Activated CD4-positive, alpha-beta T cell treated with anti-CD3 and anti-CD28 coated beads, Interleukin-10, Interleukin-2, amounts not matched to agents 100 ng/mL and 50 ng/mL, durations not matched to agents 16 hours and 8 hours (primary cell): Measurements from ENCODE around the gene LLPH.

ENCODE experiments used
- DNase-seq: peaks from one replicate; pipeline ENCODE4 v3.0.0-alpha.2; 2020

LLPH gene

DNA sequence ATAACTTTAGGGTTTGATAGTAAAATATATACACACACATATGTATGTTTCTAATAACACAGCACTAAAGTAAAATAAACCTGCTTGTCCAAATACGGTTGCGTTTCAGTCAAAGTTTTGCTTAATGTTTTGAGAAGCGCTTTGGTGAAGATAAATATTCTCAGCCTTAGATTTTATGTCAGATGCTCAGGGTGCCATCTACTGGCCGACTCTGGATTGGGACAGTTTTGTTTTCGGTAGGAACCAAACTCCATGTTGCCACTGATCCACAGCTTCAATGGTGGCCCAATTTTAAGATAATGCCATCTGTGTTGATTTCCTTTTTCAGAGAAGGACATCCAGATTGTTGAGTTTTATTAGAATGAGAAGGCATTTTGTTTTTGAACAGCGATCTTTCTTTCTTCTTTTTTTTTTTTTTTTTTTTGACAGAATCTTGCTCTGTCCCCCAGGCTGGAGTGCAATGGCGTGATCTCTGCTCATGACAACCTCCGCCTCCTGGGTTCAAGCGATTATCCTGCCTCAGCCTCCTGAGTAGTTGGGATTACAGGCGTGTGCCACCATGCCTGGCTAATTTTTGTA lies 43.1 kb downstream of the LLPH start:
- peak; percentile 62 for DNase-seq

DNA sequence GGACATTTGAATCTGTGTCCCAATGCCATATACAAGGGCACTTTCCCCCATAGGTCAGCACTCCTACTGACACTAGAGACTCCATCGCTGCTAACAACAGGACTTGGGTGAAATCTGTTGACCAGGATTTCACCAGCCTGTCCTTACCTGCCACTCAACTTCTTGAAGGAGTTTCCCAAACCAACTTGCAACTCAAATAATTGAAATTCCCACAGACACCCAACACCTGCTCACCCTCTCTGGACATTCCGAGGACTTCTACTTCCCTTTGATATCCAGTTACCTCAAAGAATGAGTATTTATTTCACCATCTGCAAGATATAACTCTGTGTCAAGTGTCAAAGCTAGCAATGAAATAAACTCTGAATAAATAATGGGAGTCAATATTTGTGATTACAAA lies 44.6 kb downstream of the LLPH start:
- DNase-seq = no peak

DNA sequence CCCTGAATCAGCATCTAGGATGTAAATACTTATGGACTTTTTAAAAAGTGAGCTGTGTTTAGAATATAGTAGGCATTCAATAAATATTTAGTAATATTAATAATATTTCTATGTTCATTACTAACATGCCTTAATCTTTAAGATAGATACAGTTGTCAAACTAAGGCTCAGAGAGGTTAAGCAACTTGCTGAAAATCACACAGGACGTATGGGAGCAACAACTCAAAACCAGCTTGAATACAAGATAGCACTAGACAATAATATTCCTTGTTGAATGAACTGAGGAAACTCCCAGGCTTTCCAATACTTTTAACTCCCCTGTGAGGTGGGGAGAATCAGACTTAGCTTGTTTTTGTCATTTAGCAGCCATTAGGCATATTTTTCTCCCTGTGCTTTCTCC lies 45.3 kb downstream of the LLPH start:
- no peak for DNase-seq

DNA sequence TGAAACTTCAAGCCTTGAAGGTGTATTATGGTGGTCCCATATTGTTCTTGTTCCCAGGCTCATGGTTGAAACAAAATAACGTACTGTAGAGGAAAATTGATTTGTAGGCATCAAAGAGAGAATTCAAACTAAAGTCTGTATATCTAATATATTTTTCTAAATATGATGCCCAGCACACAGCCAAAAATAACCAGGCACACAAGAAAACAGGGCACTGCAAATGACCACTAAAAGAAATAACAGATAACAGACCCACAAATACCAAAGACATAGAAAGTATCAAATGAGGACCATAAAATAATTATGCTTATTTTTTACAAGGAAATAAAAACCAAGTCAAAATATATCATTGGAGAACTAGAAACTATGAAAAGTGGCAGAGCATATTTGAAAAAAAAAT lies 46.8 kb downstream of the LLPH start:
- DNase-seq = no peak

DNA sequence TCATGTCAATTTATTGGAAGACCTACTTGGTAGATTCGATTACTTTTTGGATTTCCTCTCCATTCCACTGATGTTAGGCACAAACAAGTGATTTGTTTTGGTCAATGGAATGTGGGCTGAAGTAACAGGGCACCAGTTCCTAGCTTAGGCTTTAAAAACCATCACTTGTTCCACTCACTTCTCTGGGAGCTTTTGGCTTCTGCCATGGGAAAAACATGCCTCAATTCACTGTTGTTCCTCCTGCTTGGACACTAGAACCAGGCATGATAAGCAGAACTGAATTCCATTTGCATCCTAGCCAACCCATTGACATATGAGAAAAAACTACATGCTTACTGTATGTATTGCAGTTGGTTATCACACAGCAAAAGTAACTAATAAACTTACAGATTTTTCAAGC lies 47.8 kb downstream of the LLPH start:
- no peak for DNase-seq

DNA sequence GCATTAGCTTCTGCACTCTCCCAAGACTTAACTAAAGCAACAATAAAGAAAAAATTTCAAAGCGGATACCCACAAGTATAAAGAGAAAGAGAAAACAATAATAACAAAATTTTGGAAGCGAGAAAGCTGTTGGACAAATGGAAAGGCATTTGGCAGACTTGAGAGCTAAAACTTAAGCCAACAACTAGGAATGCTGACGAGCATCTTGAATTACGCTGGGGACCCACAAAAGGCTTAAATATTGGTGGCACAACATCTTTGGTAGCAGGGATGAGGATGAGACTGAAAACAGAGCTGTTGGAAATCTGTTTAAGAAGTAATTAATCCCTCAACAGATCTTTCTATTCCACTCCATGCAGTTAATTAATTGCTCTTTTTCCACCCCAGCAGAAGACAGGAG lies 49.8 kb downstream of the LLPH start:
- DNase-seq = no peak

DNA sequence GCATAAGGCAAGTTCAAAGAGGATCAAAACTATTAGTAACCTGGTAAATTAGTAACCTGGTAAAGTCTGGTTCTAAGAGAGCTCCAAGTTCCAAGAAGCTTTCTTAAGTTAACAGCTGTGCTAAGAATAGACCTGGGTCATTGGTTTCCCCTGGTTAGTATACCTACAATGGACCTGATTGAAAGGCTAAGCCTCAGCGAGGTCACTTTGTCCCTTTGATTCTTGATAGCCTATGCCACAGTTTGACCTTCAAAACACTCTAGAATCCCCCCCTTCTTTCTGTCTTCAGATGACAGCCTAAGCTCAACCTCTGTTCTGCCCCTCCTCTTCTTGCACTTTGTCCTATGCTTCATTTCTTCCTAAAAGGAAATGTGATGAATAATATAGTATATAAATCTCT lies 53.0 kb downstream of the LLPH start:
- no peak for DNase-seq

DNA sequence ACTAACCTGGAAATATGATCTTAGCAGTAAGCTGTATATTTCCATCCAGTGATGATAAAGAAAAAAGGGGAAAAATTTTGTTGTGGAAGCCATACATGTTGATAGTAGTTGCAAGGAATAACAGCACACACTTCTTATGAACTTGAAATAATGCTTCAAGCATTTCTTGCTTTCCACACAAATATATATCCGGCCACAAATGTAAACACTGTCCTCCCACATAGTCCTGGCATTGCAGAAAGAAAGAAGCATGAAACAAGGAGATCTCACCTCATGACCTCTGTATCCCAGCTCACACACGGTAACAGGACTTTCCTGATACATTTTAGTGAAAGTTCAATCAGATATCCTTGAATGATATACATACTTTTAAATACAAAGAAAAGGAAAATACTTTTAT lies 56.0 kb downstream of the LLPH start:
- no peak for DNase-seq

DNA sequence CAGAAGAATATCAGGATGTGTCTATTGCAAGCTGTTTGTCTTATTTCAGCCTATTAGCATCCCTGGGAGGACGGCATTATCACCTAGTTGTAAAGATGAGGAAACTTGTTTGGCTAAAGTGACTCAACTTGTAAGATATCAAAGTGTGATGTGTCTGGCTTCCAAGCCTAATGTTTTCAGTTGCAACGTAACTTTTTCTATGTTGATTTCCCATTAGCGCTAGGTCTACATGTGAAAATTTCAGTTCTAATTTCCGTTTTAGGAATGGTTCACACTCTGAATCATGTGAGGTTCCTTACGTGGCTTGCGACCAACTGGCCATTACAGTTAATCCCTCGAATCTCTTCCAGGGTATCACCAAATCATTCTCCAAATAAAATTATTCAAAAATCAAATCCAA lies 58.0 kb downstream of the LLPH start:
- no peak for DNase-seq

DNA sequence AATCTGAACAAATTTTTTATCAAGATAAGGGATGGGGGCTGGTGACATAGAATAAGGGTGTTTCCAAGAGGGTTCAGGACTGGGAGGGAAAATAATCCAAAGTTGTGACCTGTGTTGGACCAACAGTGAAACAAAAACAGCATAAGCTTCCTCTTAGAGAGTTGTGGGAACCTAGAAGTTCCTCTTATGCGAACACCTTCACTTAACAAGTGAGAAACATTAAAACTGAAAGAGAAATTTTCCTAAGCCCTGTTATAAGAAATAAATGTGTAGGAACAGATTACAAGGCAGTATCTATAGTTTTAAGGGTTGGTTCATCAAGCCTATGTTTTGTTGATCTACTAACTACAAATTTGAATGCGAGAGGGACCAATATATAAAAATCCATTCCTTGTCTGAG lies 58.4 kb downstream of the LLPH start:
- DNase-seq = no peak

DNA sequence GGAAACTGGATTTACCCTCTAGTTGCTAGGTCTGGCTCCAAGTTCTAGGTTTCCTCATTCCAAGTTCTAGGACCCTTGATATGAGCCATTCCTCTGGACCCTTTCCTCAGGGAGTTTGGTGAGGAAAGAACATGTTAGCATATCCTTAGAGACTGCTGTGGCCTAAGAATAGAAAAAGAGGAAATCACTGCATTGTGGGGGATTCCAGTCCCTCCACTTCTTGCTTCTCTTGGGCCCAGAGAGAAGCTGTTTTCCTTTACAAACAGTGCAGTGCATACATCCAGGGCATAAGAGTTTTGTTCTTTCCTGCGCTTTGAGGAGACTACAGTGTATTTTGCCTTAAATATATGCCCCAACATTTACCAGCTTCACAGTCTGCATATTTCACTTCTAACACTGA lies 59.0 kb downstream of the LLPH start:
- DNase-seq = no peak

DNA sequence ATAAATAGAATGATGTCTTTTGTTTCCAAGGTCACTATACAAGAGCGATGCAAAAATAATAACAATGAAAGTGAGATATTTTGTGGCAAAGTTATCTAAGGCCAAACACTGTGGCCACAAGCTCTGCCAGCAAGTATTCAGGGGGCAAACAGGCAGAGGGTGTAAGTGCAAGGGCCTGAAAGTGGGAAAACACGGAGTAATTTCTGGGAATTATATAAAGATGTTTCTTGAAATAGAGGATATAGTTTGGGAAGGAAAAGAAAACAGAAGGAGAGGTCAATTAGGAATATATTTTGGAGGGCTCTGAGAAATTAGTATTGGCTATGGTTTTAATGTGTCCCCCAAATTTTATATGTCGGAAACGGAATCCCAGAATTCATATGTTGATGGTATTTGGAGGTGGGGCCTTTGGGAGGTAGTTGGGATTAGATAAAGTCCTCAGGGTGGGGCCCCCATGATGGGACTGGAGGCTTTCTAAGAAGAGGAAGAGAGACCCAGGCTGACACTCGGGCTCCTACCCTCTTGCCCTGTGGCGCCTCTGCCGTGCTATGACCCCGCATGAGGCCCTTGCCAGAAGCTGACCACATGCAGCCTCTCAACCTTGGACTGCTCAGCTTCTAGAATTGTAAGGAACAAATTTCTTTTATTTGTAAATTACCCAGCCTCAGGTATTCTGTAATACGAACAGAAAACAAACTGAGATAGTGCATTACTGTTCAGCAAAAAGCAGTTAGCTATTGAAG lies 60.0 kb downstream of the LLPH start:
- no peak for DNase-seq

DNA sequence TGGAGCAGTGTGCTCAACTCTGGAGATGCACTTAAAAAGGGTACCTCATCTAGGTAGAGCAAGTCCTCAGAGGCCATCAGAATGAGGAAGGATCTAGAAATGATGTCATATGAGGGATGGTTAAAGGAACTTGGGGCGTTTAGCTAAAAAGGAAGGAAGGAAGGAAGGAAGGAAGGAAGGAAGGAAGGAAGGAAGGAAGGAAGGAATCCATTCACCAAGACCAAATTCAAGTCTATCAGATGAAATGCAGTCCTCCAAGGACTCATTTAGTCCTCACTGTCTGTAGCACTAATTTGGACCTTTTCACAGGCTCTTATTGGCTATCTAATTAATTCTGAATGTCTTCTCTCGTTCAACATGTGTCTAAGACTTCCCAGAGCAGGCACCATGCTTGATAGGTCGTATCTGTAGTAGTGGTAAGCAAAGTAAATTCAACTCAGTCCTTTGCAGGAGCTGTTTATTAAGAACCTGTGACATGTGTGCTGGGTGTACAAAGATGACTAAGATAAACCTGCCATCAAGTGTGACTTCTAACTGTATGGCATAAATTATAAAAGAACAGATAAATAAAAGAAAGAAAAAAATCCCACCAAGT lies 63.5 kb downstream of the LLPH start:
- no peak for DNase-seq
